ENCODE results near the gene CEP128. TPM values are rescaled to one million over a fixed set of nuclear protein-coding genes. Genes with fewer than 3 reads are reported as not detected.

CEP128 gene
- total RNA-seq, 4 donors from 2014 or later, result 3.8 to 12.0 (median 6.0) TPM

- no peak overlapping the region for H3K27ac ChIP-seq
- H3K36me3 ChIP-seq, result peaks cover 0 to 6% of the 10 kb centered on the region in 2 donors
- H3K4me1 ChIP-seq, result no peaks in the 10 kb centered on the region
- WGBS, 2 donors (ENCODE audit: low coverage in 1 of 2), result 45 to 73% methylated on average over 1 to 2 of the region's 2 CpGs
- TF ChIP-seq CTCF (IDR thresholded peaks at IDR 0.05), result no peak
- no peak for TF ChIP-seq EP300 (IDR thresholded peaks at IDR 0.05)
- TF ChIP-seq POLR2A (IDR thresholded peaks at IDR 0.05), result no peak
- no peak for TF ChIP-seq POLR2AphosphoS5 (IDR thresholded peaks at IDR 0.05)
- peaks cover 0 to 36% (median 0%) of the 10 kb centered on the region in 3 donors for H3K9me3 ChIP-seq
- no peak overlapping the region for H3K4me3 ChIP-seq
- no peaks in the 10 kb centered on the region for H3K27me3 ChIP-seq
- ATAC-seq, result no peak
These were observed 68.9 kb downstream of the CEP128 start for GRCh38 chr14:80872645-80873044.

GRCh38 chr14:80868260-80868659 lies 73.3 kb downstream of the CEP128 start:
- WGBS, 2 donors (ENCODE audit: low coverage in 1 of 2), result 44 to 82% methylated on average over 1 of the region's 1 CpG
- no peak for ATAC-seq
- H3K4me3 ChIP-seq, result no peak overlapping the region
- H3K27me3 ChIP-seq, result no peaks in the 10 kb centered on the region
- H3K4me1 ChIP-seq, result no peaks in the 10 kb centered on the region
- H3K9me3 ChIP-seq, result peaks cover 0 to 50% (median 3%) of the 10 kb centered on the region in 3 donors
- H3K36me3 ChIP-seq, result peaks cover 0 to 5% of the 10 kb centered on the region in 2 donors
- H3K27ac ChIP-seq, result no peak overlapping the region
- TF ChIP-seq EP300 (IDR thresholded peaks at IDR 0.05) (no peak), CTCF (IDR thresholded peaks at IDR 0.05) (no peak), POLR2AphosphoS5 (IDR thresholded peaks at IDR 0.05) (no peak), POLR2A (IDR thresholded peaks at IDR 0.05) (no peak)

GRCh38 chr14:80867798-80868197 lies 73.7 kb downstream of the CEP128 start:
- no peaks in the 10 kb centered on the region for H3K4me1 ChIP-seq
- TF ChIP-seq CTCF (IDR thresholded peaks at IDR 0.05), result no peak
- TF ChIP-seq POLR2AphosphoS5 (IDR thresholded peaks at IDR 0.05), result no peak
- no peak for TF ChIP-seq POLR2A (IDR thresholded peaks at IDR 0.05)
- no peak for TF ChIP-seq EP300 (IDR thresholded peaks at IDR 0.05)
- no peak overlapping the region for H3K4me3 ChIP-seq
- ATAC-seq, result no peak
- no peak overlapping the region for H3K27ac ChIP-seq
- 90 to 94% methylated on average over 2 of the region's 2 CpGs for WGBS, 2 donors (ENCODE audit: low coverage in 1 of 2)
- peaks cover 0 to 50% (median 3%) of the 10 kb centered on the region in 3 donors for H3K9me3 ChIP-seq
- no peaks in the 10 kb centered on the region for H3K27me3 ChIP-seq
- H3K36me3 ChIP-seq, result peaks cover 0 to 5% of the 10 kb centered on the region in 2 donors

GRCh38 chr14:80867091-80867490 lies 74.4 kb downstream of the CEP128 start:
- Histone ChIP-seq H3K4me3 (no peak overlapping the region), H3K27me3 (no peaks in the 10 kb centered on the region), H3K36me3 (peaks cover 0 to 5% of the 10 kb centered on the region in 2 donors), H3K4me1 (no peaks in the 10 kb centered on the region), H3K9me3 (peaks cover 0 to 50% (median 3%) of the 10 kb centered on the region in 3 donors), H3K27ac (no peak overlapping the region)
- WGBS, 2 donors (ENCODE audit: low coverage in 1 of 2), result no CpG with 5 or more reads among the region's 1 CpG
- no peak for ATAC-seq
- TF ChIP-seq CTCF (IDR thresholded peaks at IDR 0.05) (no peak), POLR2A (IDR thresholded peaks at IDR 0.05) (no peak), POLR2AphosphoS5 (IDR thresholded peaks at IDR 0.05) (no peak), EP300 (IDR thresholded peaks at IDR 0.05) (no peak)

GRCh38 chr14:80865565-80865964 lies 76.0 kb downstream of the CEP128 start:
- TF ChIP-seq POLR2AphosphoS5 (IDR thresholded peaks at IDR 0.05) (no peak), EP300 (IDR thresholded peaks at IDR 0.05) (no peak), POLR2A (IDR thresholded peaks at IDR 0.05) (no peak), CTCF (IDR thresholded peaks at IDR 0.05) (no peak)
- H3K4me1 ChIP-seq, result no peaks in the 10 kb centered on the region
- H3K4me3 ChIP-seq, result no peak overlapping the region
- peaks cover 0 to 41% (median 3%) of the 10 kb centered on the region in 3 donors for H3K9me3 ChIP-seq
- ATAC-seq, result no peak
- H3K27ac ChIP-seq, result no peak overlapping the region
- H3K27me3 ChIP-seq, result no peaks in the 10 kb centered on the region
- WGBS, 2 donors (ENCODE audit: low coverage in 1 of 2), result 100% methylated on average over 1 to 2 of the region's 2 CpGs
- peaks cover 0 to 5% of the 10 kb centered on the region in 2 donors for H3K36me3 ChIP-seq

Data from gastroesophageal sphincter (tissue), 4 donors.